Stimulated activated effector memory CD8-positive, alpha-beta T cell treated with anti-CD3 and anti-CD28 coated beads, Interleukin-12 subunit alpha, Interleukin-12 subunit beta, amount 100 ng/mL, for 72 hours (primary cell): ENCODE data around the gene C1QTNF5.
A peak's percentile ranks its signal among the peaks of the same experiment; 100 is the strongest.
"Not testable (repeated sequence)": the region's sequence is repeated elsewhere in the genome, so short reads cannot be mapped to it uniquely, and the experiment has no call there.

Source experiments
- ATAC-seq: fragments of 150-1000 bp; cut with Tn5 transposase; 2 replicates; pipeline ENCODE4 v1.10.0; 2021
- DNase-seq, 2 donors: peaks; one replicate each; pipeline ENCODE4 v3.0.0; 2021 to 2022; ENCODE audit warnings: low spot score in 2 of 2
- H3K27ac Mint-ChIP-seq: one replicate; pipeline ENCODE4 v1.8.0; 2022; ENCODE audit warnings: mild to moderate bottlenecking, mixed read lengths
- H3K36me3 Mint-ChIP-seq: one replicate; pipeline ENCODE4 v1.8.0; 2022; ENCODE audit warnings: mild to moderate bottlenecking, mixed read lengths
- H3K4me1 Mint-ChIP-seq: one replicate; pipeline ENCODE4 v1.8.0; 2022; ENCODE audit warnings: mixed read lengths
- H3K4me3 Mint-ChIP-seq: one replicate; pipeline ENCODE4 v1.8.0; 2022; ENCODE audit warnings: mild to moderate bottlenecking, mixed read lengths
- H3K9me3 Mint-ChIP-seq: one replicate; pipeline ENCODE4 v1.8.0; 2022; ENCODE audit warnings: mixed read lengths

C1QTNF5 gene, protein sequence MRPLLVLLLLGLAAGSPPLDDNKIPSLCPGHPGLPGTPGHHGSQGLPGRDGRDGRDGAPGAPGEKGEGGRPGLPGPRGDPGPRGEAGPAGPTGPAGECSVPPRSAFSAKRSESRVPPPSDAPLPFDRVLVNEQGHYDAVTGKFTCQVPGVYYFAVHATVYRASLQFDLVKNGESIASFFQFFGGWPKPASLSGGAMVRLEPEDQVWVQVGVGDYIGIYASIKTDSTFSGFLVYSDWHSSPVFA

DNA sequence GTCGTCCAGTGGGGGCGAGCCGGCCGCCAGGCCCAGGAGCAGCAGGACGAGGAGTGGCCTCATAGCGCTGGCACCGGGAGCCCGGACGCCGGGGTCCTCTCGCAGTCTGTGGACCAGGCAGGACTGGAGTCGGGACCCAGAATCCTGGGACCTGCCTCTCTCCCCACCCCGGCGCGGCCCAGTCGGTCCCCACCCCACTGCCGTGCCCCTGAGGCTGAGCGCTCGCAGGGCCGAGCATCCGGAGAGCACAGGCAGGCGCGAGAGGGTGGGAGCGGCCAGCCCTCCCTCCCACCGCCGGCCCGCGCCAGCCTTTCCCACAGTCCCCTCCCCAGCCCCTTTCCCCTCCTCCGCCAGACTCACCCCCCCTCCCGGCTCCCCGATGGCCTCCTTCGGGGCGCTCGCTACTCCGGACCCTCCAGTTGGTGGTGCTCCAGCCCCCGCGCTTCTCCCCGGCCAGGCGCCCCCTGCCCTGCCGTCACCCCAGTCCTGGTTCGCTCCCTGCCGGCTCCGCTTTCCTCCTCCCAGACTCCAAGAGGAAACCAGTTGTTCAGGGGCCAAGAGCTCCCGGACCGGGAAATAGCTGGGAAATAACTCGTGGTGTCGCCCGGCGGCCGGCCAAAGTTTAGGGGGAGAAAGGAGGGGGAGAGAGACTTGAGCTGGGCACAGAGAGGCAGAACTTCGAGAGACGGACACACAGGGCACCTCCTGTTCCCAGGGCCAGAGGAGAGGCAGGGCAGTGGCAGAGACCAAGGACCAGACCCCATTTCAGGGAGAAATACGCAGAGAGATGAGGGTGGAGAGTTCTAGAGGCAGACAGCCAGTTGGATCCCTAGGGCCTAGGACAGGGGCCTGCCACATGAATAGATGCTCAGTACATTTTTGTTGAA, at the start of gene C1QTNF5:
Gene C1QTNF5 (minus strand): TSS at position 549 of the 887 bp plus-strand sequence. CDS start 486 bp downstream, at position 63.
- ATAC-seq (no peak), DNase-seq (no peak)
- no peaks in the 10 kb centered on the region for H3K9me3 Mint-ChIP-seq
- H3K36me3 Mint-ChIP-seq: peaks cover 16% of the 10 kb centered on the region
- H3K27ac Mint-ChIP-seq: no peak within 1 kb of the TSS
- H3K4me1 Mint-ChIP-seq: peaks cover 35% of the 10 kb centered on the region
- no peak within 1 kb of the TSS for H3K4me3 Mint-ChIP-seq

DNA sequence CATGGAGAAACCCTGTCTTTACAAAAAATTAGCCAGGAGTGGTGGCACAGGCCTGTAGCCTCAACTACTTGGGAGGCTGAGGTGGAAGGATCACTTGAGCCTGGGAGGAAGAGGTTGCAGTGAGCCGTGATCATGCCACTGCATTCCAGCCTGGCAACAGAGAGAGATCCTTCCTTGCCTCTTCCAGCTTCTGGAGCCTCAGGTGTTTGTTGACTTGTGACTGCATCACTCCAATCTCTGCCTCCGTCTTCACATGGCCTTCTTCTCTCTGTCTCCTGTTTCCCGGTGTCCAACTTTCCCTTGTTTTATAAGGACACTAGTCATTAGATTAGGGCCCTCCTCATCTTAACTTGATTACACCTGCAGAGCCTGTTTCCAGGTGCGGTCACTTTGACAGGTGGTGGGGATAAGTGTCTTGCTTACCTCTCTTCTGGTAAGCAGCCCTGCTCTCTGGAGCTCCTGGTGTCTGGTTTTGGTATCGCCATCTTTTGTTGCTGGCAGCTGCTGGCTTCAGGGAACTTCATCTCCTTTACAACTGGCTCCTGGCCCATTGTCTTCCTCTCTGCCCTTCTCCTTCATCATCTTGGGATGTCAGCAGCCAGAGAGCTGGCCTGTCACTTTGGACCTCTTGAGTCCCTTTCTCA, 49.0 kb upstream of the C1QTNF5 start:
- ATAC-seq: no peak
- Mint-ChIP-seq H3K27ac (no peak overlapping the region), H3K9me3 (no peaks in the 10 kb centered on the region), H3K36me3 (no peaks in the 10 kb centered on the region), H3K4me1 (no peaks in the 10 kb centered on the region), H3K4me3 (no peak overlapping the region)
- DNase-seq: no peak

DNA sequence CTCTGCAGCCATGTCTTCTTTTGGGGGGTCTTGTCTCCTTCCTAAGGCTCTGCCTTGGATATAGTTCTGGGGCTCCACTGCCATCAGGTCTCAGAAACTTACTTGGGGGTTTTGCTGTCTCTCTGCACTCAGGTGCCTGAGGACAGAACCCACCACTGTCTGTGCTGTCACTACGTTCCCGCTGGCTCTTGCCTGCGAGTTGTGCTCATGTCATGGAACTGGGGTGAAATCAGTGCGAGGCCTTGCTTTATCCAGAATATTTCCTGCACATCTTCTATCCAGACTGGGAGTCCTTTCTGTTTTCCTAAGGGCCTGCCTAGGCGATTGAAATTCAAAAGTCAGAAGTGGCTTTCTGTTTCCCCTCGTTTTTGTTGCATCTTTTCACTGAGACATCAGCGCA, 47.4 kb upstream of the C1QTNF5 start:
- Mint-ChIP-seq H3K9me3 (no peaks in the 10 kb centered on the region), H3K36me3 (no peaks in the 10 kb centered on the region), H3K27ac (no peak overlapping the region), H3K4me1 (no peaks in the 10 kb centered on the region), H3K4me3 (no peak overlapping the region)
- no peak for DNase-seq
- no peak for ATAC-seq

DNA sequence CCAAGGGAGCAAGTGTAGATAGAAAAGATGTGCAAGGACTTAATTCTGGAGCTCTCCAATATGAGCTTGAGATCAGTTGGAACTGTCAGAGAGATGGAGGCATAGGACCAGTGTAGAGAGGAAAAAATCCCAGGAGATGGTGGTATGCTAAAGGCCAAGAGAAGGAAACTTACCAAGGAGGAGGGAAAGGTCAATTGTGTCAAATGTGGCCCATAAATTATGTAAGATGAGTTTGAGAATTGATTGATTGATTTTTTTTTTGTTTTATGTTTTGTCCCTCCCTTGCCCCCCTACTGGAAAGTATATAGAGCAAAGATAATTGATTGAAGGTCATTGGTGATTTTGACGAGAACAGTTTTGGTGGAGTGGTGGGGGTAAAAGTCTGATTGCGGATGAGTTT, 43.6 kb upstream of the C1QTNF5 start:
- Mint-ChIP-seq H3K9me3 (no peaks in the 10 kb centered on the region), H3K4me1 (no peaks in the 10 kb centered on the region), H3K4me3 (no peak overlapping the region), H3K36me3 (no peaks in the 10 kb centered on the region), H3K27ac (no peak overlapping the region)
- ATAC-seq (no peak), DNase-seq (no peak)

DNA sequence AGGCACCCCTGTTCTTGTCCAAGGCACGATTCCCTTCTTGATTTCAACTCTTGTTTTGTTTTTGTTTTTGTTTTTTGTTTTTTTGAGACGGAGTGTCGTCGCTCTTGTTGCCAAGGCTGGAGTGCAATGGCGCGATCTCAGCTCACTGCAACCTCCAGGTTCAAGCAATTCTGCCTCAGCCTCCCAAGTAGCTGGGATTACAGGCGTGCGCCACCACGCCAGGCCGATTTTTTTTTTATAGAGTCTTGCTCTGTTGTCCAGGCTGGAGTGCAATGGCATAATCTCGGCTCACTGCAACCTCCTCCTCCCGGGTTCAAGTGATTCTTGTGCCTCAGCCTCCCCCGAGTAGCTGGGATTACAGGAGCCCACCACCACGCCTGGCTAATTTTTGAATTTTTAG, 41.8 kb upstream of the C1QTNF5 start:
- H3K36me3 Mint-ChIP-seq, DNase-seq: not testable (repeated sequence)

DNA sequence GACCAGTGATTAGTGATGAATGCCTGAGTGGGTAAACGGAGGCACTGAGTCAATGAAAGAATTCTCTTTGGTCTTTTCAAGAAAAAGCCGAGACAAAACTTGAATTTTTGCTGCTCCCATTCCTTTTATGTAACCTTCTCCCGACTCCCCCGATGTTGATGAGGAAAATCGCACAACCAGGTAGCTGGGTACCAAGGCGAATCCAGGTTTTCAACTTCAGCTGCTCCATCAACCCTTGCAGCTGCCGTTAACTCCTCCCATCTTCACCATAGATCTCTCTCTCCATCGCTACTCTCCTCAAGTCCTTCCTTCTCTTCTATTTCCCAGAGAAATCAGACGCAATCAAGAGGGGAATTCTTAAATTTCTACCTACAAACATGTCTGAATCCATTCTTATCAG, 41.4 kb upstream of the C1QTNF5 start:
- H3K27ac Mint-ChIP-seq: no peak overlapping the region
- no peaks in the 10 kb centered on the region for H3K4me1 Mint-ChIP-seq
- H3K36me3 Mint-ChIP-seq: no peaks in the 10 kb centered on the region
- no peaks in the 10 kb centered on the region for H3K9me3 Mint-ChIP-seq
- ATAC-seq (no peak), DNase-seq (no peak)
- no peak overlapping the region for H3K4me3 Mint-ChIP-seq

More for the DNA sequence above, 41.8 kb upstream of the C1QTNF5 start:
- not testable (repeated sequence) for H3K4me1 Mint-ChIP-seq, H3K9me3 Mint-ChIP-seq, H3K27ac Mint-ChIP-seq, H3K4me3 Mint-ChIP-seq, ATAC-seq

DNA sequence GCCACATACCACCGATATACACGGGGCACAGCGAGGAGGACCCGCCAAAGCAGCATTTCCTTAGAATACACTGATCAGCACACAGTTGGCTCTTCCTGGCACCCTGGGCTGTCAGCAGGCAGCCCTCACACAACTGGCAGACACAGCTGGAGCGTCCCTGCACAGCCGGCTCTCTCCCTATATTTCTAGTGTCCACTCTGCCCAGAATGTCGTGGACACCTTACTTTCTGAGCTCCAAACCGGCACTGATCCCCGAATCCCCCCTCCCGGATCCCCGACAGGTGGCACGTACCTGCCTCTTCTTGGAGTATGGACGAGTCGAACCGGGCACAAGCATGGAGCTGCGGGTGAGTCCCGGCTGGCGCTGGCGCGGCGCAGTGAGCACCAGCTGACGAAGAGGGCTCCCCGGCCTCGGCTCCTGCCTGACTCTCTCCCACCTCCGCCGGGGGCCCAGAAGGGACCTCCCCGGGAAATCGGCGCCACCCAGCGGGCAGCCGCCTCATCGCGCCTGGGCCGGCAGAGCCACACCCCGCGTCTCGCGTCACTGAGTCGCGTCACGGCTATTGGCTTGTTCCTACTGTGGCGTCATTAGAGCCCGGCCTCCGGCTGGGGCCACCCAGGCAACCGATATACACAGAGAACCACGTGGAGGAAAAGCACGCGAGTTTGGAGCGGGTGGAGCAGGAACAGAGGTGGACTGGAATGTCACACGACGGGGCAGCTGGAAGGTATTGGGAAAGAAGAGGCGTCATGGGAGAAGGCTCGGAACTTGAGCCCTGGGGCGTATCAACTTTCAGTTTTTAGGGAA, 40.7 kb upstream of the C1QTNF5 start, which contains the start of gene USP2:
Gene USP2 (minus strand): TSS at position 510 of the 808 bp plus-strand sequence. CDS start 8,210 bp downstream, outside the sequence.
- Mint-ChIP-seq H3K9me3 (no peaks in the 10 kb centered on the region), H3K4me3 (no peak within 1 kb of the TSS), H3K4me1 (no peaks in the 10 kb centered on the region), H3K36me3 (no peaks in the 10 kb centered on the region), H3K27ac (no peak within 1 kb of the TSS)
- DNase-seq: peak; percentile 98 to 100
- ATAC-seq: peak; percentile 98

DNA sequence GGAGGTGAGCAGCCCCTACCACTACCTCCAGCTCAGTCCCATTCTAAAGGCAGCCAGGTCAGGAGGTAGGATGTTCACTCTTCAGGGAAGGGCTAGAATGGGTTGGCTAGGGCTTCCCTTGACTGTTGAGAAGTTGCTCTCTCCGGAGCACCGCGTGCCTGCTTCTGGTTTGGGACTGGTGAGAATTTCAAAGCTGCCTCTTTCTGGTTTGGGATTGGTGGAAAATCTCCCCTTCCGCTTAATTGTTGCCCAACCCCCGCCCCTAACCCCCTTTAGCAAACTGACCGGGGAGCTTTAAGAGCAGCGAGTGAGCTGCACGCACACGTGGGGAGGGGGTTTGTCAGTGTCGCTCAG, 40.1 kb upstream of the C1QTNF5 start:
- H3K4me3 Mint-ChIP-seq: no peak overlapping the region
- no peaks in the 10 kb centered on the region for H3K36me3 Mint-ChIP-seq
- H3K27ac Mint-ChIP-seq: no peak overlapping the region
- ATAC-seq: no peak
- no peaks in the 10 kb centered on the region for H3K9me3 Mint-ChIP-seq
- DNase-seq: no peak
- H3K4me1 Mint-ChIP-seq: no peaks in the 10 kb centered on the region

DNA sequence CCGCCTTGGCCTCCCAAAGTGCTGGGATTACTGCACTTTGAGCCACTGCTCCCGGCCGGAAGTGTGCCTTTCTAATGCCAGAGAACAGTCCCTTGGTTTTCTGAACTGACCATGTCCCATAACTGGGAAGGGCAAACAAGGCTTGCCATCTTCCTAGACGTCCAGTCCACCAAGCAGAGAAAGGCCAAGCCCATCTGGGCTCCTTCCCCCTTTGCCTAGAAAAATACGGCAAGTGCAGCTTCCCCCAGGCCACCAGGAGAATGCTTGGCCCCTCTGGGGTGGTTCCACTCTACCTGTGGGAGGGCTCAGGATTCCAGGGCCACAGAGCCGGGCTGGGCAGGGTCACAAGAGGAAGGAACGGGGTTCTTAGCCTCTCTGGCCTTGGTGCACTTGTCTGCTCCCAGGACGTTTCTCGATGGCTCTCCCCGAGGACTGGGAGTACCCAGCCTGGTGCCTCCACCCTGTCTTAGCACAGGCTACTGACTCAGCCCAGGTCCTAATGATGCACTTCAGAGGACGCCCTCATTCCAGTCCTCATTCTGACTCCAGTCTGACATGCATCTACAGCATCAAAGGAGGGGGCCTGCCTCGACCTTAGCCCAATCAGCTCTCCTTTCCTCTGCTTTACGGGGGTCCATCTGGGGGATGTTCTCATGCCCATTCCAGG, 39.6 kb upstream of the C1QTNF5 start:
- Mint-ChIP-seq H3K36me3 (no peaks in the 10 kb centered on the region), H3K9me3 (no peaks in the 10 kb centered on the region), H3K4me1 (no peaks in the 10 kb centered on the region), H3K4me3 (no peak overlapping the region), H3K27ac (no peak overlapping the region)
- no peak for ATAC-seq
- DNase-seq: peak in 1 of 2 donors; percentile 53

DNA sequence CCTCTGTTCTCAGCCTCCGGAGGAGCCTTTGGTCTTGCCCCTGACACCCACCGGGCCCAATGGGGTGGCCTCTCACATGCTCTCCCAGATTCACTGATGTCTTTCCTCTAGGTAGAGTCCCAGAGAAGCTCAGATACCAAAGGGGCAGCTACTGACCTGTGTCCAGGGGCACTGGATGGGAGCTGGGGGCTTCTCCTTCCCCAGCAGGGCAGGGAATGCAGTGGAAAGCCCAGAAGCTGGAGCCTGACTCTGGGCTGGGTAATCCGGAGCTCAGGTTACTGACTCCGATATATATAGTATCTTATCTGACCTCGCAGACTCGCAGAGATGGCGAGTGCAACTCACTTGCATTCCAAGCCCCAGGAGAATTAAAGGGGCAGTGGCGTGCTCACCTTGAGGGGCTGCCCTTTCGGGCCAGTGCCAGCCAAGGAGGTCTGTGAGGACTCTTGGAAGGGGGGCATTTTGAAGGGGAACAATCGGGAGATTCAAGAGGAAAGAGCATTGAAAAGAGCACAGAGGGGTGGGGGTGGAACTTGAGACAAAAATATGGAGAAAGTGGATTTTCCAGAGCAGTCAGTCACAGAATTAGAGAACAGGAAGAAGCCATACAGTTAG, 38.3 kb upstream of the C1QTNF5 start:
- no peak overlapping the region for H3K4me3 Mint-ChIP-seq
- no peak for ATAC-seq

DNA sequence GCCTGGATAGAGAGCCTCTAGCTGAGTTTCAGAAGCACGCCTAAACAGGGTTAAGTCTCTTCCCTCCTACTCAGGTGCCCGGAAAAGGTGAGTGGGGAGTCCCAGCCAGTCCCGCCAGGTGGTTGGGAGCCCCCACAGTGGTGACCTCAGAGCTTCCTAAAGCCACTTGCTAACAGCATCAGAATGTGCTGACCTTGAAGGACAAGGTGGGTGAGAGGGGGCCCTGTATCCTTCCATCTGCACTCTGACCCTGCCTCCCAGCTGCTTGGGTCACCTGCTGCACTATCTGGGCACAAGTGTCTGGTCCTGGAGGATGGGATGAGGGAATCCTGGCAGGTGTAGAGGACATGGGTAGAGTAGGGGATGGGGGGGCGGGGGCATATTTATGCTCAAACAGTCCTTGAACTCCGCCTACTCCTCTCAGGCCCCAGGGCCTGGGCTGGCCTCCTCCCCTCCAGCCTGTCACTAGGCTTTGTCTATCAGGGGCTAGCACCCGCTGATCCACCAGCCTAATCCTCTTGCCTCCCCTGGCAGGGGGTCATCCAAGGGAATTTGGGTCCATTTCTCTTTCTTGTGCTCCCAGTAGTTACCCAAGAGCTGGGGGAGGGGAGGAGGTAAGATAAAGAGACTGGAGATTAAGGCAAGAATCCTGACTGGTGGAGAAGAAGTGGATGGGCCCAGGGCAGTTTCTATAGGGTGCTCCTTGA, 37.4 kb upstream of the C1QTNF5 start:
- no peak for ATAC-seq
- no peak overlapping the region for H3K4me3 Mint-ChIP-seq

More for the DNA sequence above, 38.3 kb upstream of the C1QTNF5 start:
- DNase-seq: peak in 1 of 2 donors; percentile 45
- H3K27ac Mint-ChIP-seq: no peak overlapping the region
- H3K4me1 Mint-ChIP-seq: peaks cover 3% of the 10 kb centered on the region
- no peaks in the 10 kb centered on the region for H3K36me3 Mint-ChIP-seq
- H3K9me3 Mint-ChIP-seq: no peaks in the 10 kb centered on the region

DNA sequence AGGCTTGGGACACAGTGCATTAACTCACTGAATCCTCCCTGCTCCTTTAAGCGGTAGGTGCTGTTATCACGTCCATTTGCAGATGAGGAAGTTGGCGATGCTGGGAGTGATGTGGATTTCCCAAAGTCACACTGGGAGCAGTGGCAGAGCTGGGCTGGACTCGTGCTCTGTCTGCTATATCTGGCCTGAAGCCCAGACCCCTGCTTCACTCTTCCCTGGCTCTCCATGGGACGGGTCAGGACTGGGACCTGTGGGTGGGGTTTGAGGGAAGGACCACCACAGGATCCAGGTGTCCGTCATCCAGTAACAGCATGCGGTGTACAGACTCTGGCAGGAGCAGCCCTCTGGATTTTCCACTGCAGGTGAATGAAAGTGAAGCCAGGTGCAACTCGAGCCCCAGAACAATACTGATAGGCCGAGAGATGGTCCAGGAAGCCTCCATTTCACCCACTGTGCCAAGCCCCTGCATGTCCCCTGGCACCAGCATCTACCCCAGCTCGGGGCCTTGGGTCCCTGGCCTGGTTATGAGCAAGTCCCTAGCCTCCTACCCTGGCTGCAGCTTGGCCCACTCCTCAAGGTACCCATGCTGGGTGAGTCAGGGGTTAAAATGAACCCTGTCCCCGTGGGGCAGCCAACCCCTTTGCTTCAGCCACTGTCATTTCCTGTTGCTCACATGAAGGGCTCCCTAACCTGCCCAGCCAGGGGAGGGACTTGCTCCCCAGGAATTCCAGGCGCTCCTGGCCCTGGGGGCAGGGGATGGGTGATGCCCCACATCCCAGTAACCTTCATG, 36.6 kb upstream of the C1QTNF5 start:
- no peak overlapping the region for H3K4me3 Mint-ChIP-seq
- H3K36me3 Mint-ChIP-seq: no peaks in the 10 kb centered on the region
- ATAC-seq (no peak), DNase-seq (peak in 1 of 2 donors; percentile 44)
- H3K4me1 Mint-ChIP-seq: peaks cover 13% of the 10 kb centered on the region
- no peak overlapping the region for H3K27ac Mint-ChIP-seq
- no peaks in the 10 kb centered on the region for H3K9me3 Mint-ChIP-seq

More for the DNA sequence above, 37.4 kb upstream of the C1QTNF5 start:
- Mint-ChIP-seq H3K9me3 (no peaks in the 10 kb centered on the region), H3K36me3 (no peaks in the 10 kb centered on the region), H3K27ac (no peak overlapping the region), H3K4me1 (peaks cover 11% of the 10 kb centered on the region)
- DNase-seq: peak in 1 of 2 donors; percentile 44
